SK-N-SH treated with all-trans-retinoic acid at 6 μM for 48 hours (cell line): ENCODE data around the gene SPART.
A peak's percentile ranks its signal among the peaks of the same experiment; 100 is the strongest.

Experiments
- ATAC-seq: fragments of 200-7000 bp; cut with Tn5 transposase; 3 replicates; pipeline ENCODE4 v1.9.1; 2020; ENCODE audit warnings: mild to moderate bottlenecking, moderate library complexity
- ARNTL ChIP-seq: fragments of 450-650 bp; formaldehyde crosslinking; IDR thresholded peaks from 2 replicates; pipeline ENCODE4 v1.5.0; 2020; ENCODE audit warnings: low read depth, mild to moderate bottlenecking, moderate library complexity, borderline replicate concordance
- BACH2 ChIP-seq: fragments of 250-450 bp; sonication (Bioruptor Pico); IDR thresholded peaks from 2 replicates; pipeline ENCODE4 v1.9.0; 2021; ENCODE audit warnings: mild to moderate bottlenecking, borderline replicate concordance
- CSDC2 ChIP-seq: fragments of 250-450 bp; sonication (Bioruptor Pico); IDR thresholded peaks from 2 replicates; pipeline ENCODE4 v1.5.0; 2020; ENCODE audit warnings: mild to moderate bottlenecking, moderate library complexity
- ESRRG ChIP-seq: fragments of 250-450 bp; sonication (Bioruptor Pico); IDR thresholded peaks from 2 replicates; pipeline ENCODE4 v1.6.1; 2021; ENCODE audit warnings: mild to moderate bottlenecking
- GLIS3 ChIP-seq: fragments of 250-450 bp; sonication (Bioruptor Pico); IDR thresholded peaks from 2 replicates; pipeline ENCODE4 v1.5.0; 2020; ENCODE audit warnings: mild to moderate bottlenecking, moderate library complexity
- ISL1 ChIP-seq: fragments of 250-450 bp; sonication (Bioruptor Pico); IDR thresholded peaks from 2 replicates; pipeline ENCODE4 v2.1.2; 2022; ENCODE audit warnings: mild to moderate bottlenecking, moderate library complexity
- OSR1 ChIP-seq: fragments of 250-450 bp; sonication (Bioruptor Pico); IDR thresholded peaks from 2 replicates; pipeline ENCODE4 v1.8.0; 2022; ENCODE audit warnings: moderate library complexity, mild to moderate bottlenecking, inconsistent platforms
- PPARA ChIP-seq: fragments of 250-450 bp; sonication (Bioruptor Pico); IDR thresholded peaks from 2 replicates; pipeline ENCODE4 v1.5.0; 2020; ENCODE audit warnings: mild to moderate bottlenecking, borderline replicate concordance
- RARB ChIP-seq: fragments of 250-450 bp; sonication (Bioruptor Pico); IDR thresholded peaks from 2 replicates; pipeline ENCODE4 v1.8.0; 2021; ENCODE audit warnings: mild to moderate bottlenecking, moderate library complexity
- SNAI2 ChIP-seq: fragments of 250-450 bp; sonication (Bioruptor Pico); IDR thresholded peaks from 2 replicates; pipeline ENCODE4 v1.5.0; 2020; ENCODE audit warnings: mild to moderate bottlenecking, moderate library complexity
- TCF4 ChIP-seq: fragments of 250-450 bp; sonication (Bioruptor Pico); IDR thresholded peaks from 2 replicates; pipeline ENCODE4 v1.8.0; 2021; ENCODE audit warnings: mild to moderate bottlenecking, moderate library complexity, borderline replicate concordance
- TOX ChIP-seq: fragments of 250-450 bp; sonication (Bioruptor Pico); IDR thresholded peaks from 2 replicates; pipeline ENCODE4 v1.8.0; 2021; ENCODE audit warnings: mild to moderate bottlenecking, moderate library complexity, borderline replicate concordance
- ZC3H10 ChIP-seq: fragments of 250-450 bp; sonication (Bioruptor Pico); IDR thresholded peaks from 2 replicates; pipeline ENCODE4 v1.5.1; 2021; ENCODE audit warnings: mild to moderate bottlenecking, moderate library complexity
- ZFP3 ChIP-seq: fragments of 250-450 bp; sonication (Bioruptor Pico); IDR thresholded peaks from 2 replicates; pipeline ENCODE4 v1.5.0; 2020; ENCODE audit warnings: mild to moderate bottlenecking, moderate library complexity
- ZNF565 ChIP-seq: fragments of 450-650 bp; formaldehyde crosslinking; conservative IDR thresholded peaks from 2 replicates; pipeline ENCODE4 v1.5.0; 2020; ENCODE audit warnings: low read depth, mild to moderate bottlenecking, moderate library complexity
- ZNF70 ChIP-seq: fragments of 450-650 bp; formaldehyde crosslinking; IDR thresholded peaks from 2 replicates; pipeline ENCODE4 v1.5.0; 2020; ENCODE audit warnings: mild to moderate bottlenecking, moderate library complexity
- ZNF8 ChIP-seq: fragments of 450-650 bp; formaldehyde crosslinking; IDR thresholded peaks from 2 replicates; pipeline ENCODE4 v1.5.0; 2020; ENCODE audit warnings: mild to moderate bottlenecking, moderate library complexity
- TF ChIP-seq, protein P1 (sequence below): fragments of 250-450 bp; sonication (Bioruptor Pico); IDR thresholded peaks from 2 replicates; pipeline ENCODE4 v1.5.1; 2021; ENCODE audit warnings: mild to moderate bottlenecking, moderate library complexity
- TF ChIP-seq, protein P2 (sequence below): fragments of 250-450 bp; sonication (Bioruptor Pico); IDR thresholded peaks from 2 replicates; pipeline ENCODE4 v1.5.0; 2020; ENCODE audit warnings: mild to moderate bottlenecking, moderate library complexity
- TF ChIP-seq, protein P3 (sequence below): fragments of 250-450 bp; sonication (Bioruptor Pico); IDR thresholded peaks from 2 replicates; pipeline ENCODE4 v1.5.1; 2020; ENCODE audit warnings: low read depth, mild to moderate bottlenecking, moderate library complexity
- TF ChIP-seq, protein P4 (sequence below): fragments of 250-450 bp; sonication (Bioruptor Pico); IDR thresholded peaks from 2 replicates; pipeline ENCODE4 v1.8.0; 2020; ENCODE audit warnings: mild to moderate bottlenecking, moderate library complexity, borderline replicate concordance

The SPART gene

GRCh38 chr13:36298535-36299068 lies 47.6 kb downstream of the SPART start:
- TF ChIP-seq SNAI2 (CRISPR knock-in tag), result no peak
- TF ChIP-seq, protein P1, sequence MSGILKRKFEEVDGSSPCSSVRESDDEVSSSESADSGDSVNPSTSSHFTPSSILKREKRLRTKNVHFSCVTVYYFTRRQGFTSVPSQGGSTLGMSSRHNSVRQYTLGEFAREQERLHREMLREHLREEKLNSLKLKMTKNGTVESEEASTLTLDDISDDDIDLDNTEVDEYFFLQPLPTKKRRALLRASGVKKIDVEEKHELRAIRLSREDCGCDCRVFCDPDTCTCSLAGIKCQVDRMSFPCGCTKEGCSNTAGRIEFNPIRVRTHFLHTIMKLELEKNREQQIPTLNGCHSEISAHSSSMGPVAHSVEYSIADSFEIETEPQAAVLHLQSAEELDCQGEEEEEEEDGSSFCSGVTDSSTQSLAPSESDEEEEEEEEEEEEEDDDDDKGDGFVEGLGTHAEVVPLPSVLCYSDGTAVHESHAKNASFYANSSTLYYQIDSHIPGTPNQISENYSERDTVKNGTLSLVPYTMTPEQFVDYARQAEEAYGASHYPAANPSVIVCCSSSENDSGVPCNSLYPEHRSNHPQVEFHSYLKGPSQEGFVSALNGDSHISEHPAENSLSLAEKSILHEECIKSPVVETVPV (CRISPR knock-in tag), result no peak
- no peak for TF ChIP-seq PPARA (CRISPR knock-in tag)
- no peak for TF ChIP-seq BACH2 (CRISPR knock-in tag)
- no peak for TF ChIP-seq CSDC2 (CRISPR knock-in tag)
- TF ChIP-seq ZC3H10 (CRISPR knock-in tag), result no peak
- TF ChIP-seq, all 23 proteins: peak for 0
- ATAC-seq, result no peak; the same call in 2 of the 3 replicates

GRCh38 chr13:36297366-36298338 lies 48.5 kb downstream of the SPART start, which contains the start of gene CCDC169:
Gene CCDC169 (minus strand): TSS chr13:36297814. CDS start chr13:36297719, 95 bp downstream.
- peak; percentile 38; the same call in 1 of the 2 replicates for TF ChIP-seq CSDC2 (CRISPR knock-in tag)
- TF ChIP-seq ZFP3 (CRISPR knock-in tag), result no peak
- TF ChIP-seq, all 23 proteins: peak for 1
- peak; percentile 94 for ATAC-seq

DNA sequence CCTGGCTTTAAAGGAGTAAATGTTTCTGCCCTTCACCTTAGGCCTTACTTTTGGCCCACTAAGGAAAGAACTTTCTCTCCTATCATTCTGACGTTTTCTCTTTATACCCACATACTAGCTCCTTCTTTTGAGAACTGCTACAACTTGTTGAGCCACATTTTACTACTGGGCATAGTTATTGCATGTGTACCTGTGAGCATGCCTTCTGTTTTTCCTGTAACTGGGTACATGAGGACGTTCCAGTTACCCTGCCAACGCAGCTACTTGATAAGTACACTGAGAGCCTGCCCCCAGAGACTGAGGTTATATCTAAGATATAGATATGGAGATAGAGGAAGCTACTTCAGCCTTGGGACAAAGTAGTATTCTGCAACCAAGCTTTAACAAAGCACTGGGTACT lies 52.1 kb downstream of the SPART start:
- TF ChIP-seq SNAI2 (CRISPR knock-in tag) (no peak), ZNF565 (CRISPR knock-in tag) (no peak), TOX (no peak), BACH2 (CRISPR knock-in tag) (no peak), ZNF70 (no peak), TCF4 (CRISPR knock-in tag) (no peak), ISL1 (no peak), ZC3H10 (CRISPR knock-in tag) (no peak), ESRRG (CRISPR knock-in tag) (no peak), GLIS3 (CRISPR knock-in tag) (no peak), ZFP3 (CRISPR knock-in tag) (no peak), CSDC2 (CRISPR knock-in tag) (no peak), ARNTL (CRISPR knock-in tag) (no peak), OSR1 (CRISPR knock-in tag) (no peak), RARB (CRISPR knock-in tag) (no peak), ZNF8 (CRISPR knock-in tag) (no peak)
- TF ChIP-seq, protein P1 (CRISPR knock-in tag), result no peak
- TF ChIP-seq, protein P2, sequence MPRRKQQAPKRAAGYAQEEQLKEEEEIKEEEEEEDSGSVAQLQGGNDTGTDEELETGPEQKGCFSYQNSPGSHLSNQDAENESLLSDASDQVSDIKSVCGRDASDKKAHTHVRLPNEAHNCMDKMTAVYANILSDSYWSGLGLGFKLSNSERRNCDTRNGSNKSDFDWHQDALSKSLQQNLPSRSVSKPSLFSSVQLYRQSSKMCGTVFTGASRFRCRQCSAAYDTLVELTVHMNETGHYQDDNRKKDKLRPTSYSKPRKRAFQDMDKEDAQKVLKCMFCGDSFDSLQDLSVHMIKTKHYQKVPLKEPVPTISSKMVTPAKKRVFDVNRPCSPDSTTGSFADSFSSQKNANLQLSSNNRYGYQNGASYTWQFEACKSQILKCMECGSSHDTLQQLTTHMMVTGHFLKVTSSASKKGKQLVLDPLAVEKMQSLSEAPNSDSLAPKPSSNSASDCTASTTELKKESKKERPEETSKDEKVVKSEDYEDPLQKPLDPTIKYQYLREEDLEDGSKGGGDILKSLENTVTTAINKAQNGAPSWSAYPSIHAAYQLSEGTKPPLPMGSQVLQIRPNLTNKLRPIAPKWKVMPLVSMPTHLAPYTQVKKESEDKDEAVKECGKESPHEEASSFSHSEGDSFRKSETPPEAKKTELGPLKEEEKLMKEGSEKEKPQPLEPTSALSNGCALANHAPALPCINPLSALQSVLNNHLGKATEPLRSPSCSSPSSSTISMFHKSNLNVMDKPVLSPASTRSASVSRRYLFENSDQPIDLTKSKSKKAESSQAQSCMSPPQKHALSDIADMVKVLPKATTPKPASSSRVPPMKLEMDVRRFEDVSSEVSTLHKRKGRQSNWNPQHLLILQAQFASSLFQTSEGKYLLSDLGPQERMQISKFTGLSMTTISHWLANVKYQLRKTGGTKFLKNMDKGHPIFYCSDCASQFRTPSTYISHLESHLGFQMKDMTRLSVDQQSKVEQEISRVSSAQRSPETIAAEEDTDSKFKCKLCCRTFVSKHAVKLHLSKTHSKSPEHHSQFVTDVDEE (CRISPR knock-in tag), result no peak
- TF ChIP-seq, protein P3, sequence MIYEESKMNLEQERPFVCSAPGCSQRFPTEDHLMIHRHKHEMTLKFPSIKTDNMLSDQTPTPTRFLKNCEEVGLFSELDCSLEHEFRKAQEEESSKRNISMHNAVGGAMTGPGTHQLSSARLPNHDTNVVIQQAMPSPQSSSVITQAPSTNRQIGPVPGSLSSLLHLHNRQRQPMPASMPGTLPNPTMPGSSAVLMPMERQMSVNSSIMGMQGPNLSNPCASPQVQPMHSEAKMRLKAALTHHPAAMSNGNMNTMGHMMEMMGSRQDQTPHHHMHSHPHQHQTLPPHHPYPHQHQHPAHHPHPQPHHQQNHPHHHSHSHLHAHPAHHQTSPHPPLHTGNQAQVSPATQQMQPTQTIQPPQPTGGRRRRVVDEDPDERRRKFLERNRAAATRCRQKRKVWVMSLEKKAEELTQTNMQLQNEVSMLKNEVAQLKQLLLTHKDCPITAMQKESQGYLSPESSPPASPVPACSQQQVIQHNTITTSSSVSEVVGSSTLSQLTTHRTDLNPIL, result no peak
- TF ChIP-seq, all 23 proteins: peak for 0
- no peak for ATAC-seq

DNA sequence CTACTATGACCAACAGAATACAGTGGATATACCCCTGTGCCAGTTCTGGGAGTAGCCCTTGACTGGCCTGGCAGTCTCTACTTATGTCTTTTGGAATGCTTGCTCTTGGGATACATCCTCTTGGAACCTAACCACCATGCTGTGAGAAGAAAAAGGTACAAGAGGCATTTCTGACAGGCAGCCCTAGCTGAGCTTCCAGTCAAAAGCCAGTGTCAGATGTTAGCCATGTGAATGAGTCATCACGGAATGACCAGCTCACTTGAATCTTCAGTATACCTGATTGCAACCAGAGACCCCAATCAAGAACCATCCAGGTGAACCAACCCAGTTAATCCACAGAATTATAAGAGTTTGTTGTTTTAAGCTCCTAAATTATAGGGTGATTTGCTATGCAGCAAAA lies 52.7 kb downstream of the SPART start:
- no peak for ATAC-seq
- TF ChIP-seq, protein P4, sequence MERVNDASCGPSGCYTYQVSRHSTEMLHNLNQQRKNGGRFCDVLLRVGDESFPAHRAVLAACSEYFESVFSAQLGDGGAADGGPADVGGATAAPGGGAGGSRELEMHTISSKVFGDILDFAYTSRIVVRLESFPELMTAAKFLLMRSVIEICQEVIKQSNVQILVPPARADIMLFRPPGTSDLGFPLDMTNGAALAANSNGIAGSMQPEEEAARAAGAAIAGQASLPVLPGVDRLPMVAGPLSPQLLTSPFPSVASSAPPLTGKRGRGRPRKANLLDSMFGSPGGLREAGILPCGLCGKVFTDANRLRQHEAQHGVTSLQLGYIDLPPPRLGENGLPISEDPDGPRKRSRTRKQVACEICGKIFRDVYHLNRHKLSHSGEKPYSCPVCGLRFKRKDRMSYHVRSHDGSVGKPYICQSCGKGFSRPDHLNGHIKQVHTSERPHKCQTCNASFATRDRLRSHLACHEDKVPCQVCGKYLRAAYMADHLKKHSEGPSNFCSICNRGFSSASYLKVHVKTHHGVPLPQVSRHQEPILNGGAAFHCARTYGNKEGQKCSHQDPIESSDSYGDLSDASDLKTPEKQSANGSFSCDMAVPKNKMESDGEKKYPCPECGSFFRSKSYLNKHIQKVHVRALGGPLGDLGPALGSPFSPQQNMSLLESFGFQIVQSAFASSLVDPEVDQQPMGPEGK (CRISPR knock-in tag), result no peak
- TF ChIP-seq ZNF8 (CRISPR knock-in tag), result no peak
- no peak for TF ChIP-seq CSDC2 (CRISPR knock-in tag)
- TF ChIP-seq SNAI2 (CRISPR knock-in tag), result no peak
- no peak for TF ChIP-seq GLIS3 (CRISPR knock-in tag)
- no peak for TF ChIP-seq PPARA (CRISPR knock-in tag)
- no peak for TF ChIP-seq BACH2 (CRISPR knock-in tag)
- TF ChIP-seq ARNTL (CRISPR knock-in tag), result no peak
- no peak for TF ChIP-seq TCF4 (CRISPR knock-in tag)
- TF ChIP-seq, protein P1 (CRISPR knock-in tag), result no peak
- no peak for TF ChIP-seq ISL1
